Stimulated activated CD4-positive, alpha-beta T cell treated with anti-CD3 and anti-CD28 coated beads, Interleukin-15, amount 100 ng/mL, for 1 hour (primary cell): ENCODE results near the gene RPL18.
"Not testable (repeated sequence)": the region's sequence is repeated elsewhere in the genome, so short reads cannot be mapped to it uniquely, and the experiment has no call there.

ENCODE experiments used
- DNase-seq, 2 donors: peaks; one replicate each; pipeline ENCODE4 v3.0.0-alpha.2; 2020; ENCODE audit warnings: low read depth in 1 of 2, low spot score in 1 of 2

RPL18 gene

GRCh38 chr19:48644839-48645619 lies 26.1 kb upstream of the RPL18 start:
- peak; percentile 53 to 58 for DNase-seq

GRCh38 chr19:48644355-48644754 lies 25.4 kb upstream of the RPL18 start:
- DNase-seq, result no peak

- no peak for DNase-seq
Measured at GRCh38 chr19:48642862-48643261, 23.9 kb upstream of the RPL18 start.

GRCh38 chr19:48641850-48642249 lies 22.9 kb upstream of the RPL18 start:
- DNase-seq, result no peak

- DNase-seq, result no peak
Measured at GRCh38 chr19:48639483-48640375, 20.8 kb upstream of the RPL18 start.

- DNase-seq, result no peak
Measured at GRCh38 chr19:48638831-48639381, 19.9 kb upstream of the RPL18 start.

GRCh38 chr19:48637948-48638830 lies 19.2 kb upstream of the RPL18 start:
- DNase-seq, result peak; percentile 58 to 67

- DNase-seq, result peak; percentile 97 to 99
Measured at GRCh38 chr19:48637449-48637947, 18.5 kb upstream of the RPL18 start.

- DNase-seq, result no peak
Measured at GRCh38 chr19:48636859-48637448, 18.0 kb upstream of the RPL18 start, which contains the start of gene DBP. TSS of gene DBP (minus strand) at chr19:48637379. CDS start at chr19:48636994, 385 bp downstream.

- no peak for DNase-seq
Measured at GRCh38 chr19:48635966-48636858, 17.2 kb upstream of the RPL18 start.

- peak; percentile 59 to 71 for DNase-seq
Measured at GRCh38 chr19:48635263-48635965, 16.4 kb upstream of the RPL18 start.

- peak; percentile 84 to 91 for DNase-seq
Measured at GRCh38 chr19:48634424-48635262, 15.7 kb upstream of the RPL18 start.

GRCh38 chr19:48634036-48634342 lies 15.0 kb upstream of the RPL18 start:
- DNase-seq, result no peak

GRCh38 chr19:48633148-48634035 lies 14.4 kb upstream of the RPL18 start:
- no peak for DNase-seq

- no peak for DNase-seq
Measured at GRCh38 chr19:48632692-48633147, 13.7 kb upstream of the RPL18 start.

GRCh38 chr19:48632286-48632685 lies 13.3 kb upstream of the RPL18 start:
- not testable (repeated sequence) for DNase-seq

GRCh38 chr19:48631225-48631624 lies 12.2 kb upstream of the RPL18 start:
- DNase-seq, result no peak
